Mesothelial cell of epicardium (in vitro differentiated cells): Measurements from ENCODE around the gene PIGC. TPM values are rescaled to one million over a fixed set of nuclear protein-coding genes. Genes with fewer than 3 reads are reported as not detected.

Source experiments
- DNase-seq, 2 experiments: peaks; one replicate each; pipeline ENCODE4 v3.0.0; 2021; ENCODE audit warnings: low spot score in 2 of 2; ENCODE audit not compliant: unreplicated experiment in 2 of 2
- H3K27ac Mint-ChIP-seq: 2 replicates; pipeline ENCODE4 v1.8.0; 2021; ENCODE audit warnings: mixed read lengths
- H3K27me3 Mint-ChIP-seq: 2 replicates; pipeline ENCODE4 v1.8.0; 2021; ENCODE audit warnings: low read depth, mixed read lengths
- H3K36me3 Mint-ChIP-seq: 2 replicates; pipeline ENCODE4 v1.8.0; 2021; ENCODE audit warnings: mixed read lengths
- H3K4me1 Mint-ChIP-seq: 2 replicates; pipeline ENCODE4 v1.8.0; 2021; ENCODE audit warnings: mixed read lengths
- H3K4me3 Mint-ChIP-seq: 2 replicates; pipeline ENCODE4 v1.8.0; 2021; ENCODE audit warnings: mild to moderate bottlenecking, moderate library complexity, mixed read lengths
- H3K9me3 Mint-ChIP-seq: 2 replicates; pipeline ENCODE4 v1.8.0; 2021; ENCODE audit warnings: mixed read lengths
- total RNA-seq: library from RNA; stranded (reverse); gene quantifications from 3 replicates; pipeline ENCODE4 v1.2.1, GENCODE V29; 2021
- TF ChIP-seq, protein P1 (sequence below): fragments of 200-600 bp; sonication (generic); IDR thresholded peaks from one replicate; pipeline ENCODE4 v1.5.0; 2021; ENCODE audit warnings: antibody characterized with exemption; ENCODE audit not compliant: unreplicated experiment

The PIGC gene
- total RNA-seq, 1 donor from 2014 or later: 31.9 TPM

DNA sequence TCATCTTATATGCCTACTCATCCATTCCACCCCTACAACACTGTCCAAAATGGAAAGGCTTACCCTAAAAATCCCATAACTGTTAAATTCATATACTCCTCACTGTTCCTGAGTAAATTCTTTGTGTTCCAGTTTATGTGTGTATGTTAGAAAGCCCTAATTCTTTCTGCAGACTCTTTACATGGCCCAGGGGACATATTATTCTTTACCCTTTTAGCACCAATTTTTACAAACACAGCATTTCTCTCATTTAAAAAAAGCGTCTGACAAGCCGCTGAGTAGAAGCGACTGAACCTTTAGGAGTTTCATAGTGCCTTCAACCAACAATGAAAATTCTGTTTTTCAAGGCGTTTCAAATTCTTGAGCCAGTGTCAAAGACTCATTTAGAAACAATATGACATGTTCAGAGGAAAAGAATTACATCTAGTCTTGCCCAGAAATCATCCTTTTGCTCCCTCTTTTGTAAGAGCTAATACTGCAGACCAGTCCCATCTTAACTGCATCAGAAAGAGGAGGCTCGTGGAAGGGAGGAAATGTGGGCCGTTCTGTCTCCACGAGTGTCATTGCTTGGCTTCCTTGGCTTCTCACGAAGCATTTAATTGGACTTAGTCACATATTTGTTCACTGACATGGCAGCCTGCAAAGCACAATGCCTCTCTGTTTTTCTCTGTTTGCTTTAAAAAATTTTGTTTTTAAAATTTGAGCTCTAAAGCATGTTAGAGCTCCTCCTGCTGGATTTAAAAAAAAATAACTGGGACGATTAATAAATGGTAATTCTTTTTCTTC lies 44.7 kb downstream of the PIGC start:
- Mint-ChIP-seq H3K27me3 (no peaks in the 10 kb centered on the region), H3K4me1 (peaks cover 83% of the 10 kb centered on the region), H3K9me3 (no peaks in the 10 kb centered on the region), H3K27ac (peak overlapping the region; percentile 97), H3K4me3 (no peak overlapping the region), H3K36me3 (no peaks in the 10 kb centered on the region)
- TF ChIP-seq, protein P1, sequence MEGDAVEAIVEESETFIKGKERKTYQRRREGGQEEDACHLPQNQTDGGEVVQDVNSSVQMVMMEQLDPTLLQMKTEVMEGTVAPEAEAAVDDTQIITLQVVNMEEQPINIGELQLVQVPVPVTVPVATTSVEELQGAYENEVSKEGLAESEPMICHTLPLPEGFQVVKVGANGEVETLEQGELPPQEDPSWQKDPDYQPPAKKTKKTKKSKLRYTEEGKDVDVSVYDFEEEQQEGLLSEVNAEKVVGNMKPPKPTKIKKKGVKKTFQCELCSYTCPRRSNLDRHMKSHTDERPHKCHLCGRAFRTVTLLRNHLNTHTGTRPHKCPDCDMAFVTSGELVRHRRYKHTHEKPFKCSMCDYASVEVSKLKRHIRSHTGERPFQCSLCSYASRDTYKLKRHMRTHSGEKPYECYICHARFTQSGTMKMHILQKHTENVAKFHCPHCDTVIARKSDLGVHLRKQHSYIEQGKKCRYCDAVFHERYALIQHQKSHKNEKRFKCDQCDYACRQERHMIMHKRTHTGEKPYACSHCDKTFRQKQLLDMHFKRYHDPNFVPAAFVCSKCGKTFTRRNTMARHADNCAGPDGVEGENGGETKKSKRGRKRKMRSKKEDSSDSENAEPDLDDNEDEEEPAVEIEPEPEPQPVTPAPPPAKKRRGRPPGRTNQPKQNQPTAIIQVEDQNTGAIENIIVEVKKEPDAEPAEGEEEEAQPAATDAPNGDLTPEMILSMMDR: peak; percentile 73
- DNase-seq: no peak

DNA sequence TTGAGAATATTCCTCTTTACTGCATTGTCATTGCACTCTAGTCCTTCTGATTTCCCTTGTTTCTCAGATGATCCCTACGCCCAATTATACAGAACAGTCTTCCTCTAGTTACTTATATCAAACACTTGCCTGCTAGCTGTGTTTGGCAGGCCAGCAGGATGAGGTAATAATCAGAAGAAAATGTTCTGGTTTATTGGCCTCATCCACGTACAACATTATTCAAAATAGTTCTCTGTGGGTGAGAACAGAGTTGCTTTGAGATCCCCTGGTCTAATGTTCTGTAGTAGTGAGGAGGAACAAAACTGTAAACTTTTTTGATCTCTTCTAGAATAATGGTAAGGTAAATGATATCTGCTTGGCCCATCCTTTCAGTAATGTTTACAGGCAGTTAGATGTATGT lies 45.7 kb downstream of the PIGC start:
- no peak for DNase-seq
- Mint-ChIP-seq H3K27me3 (no peaks in the 10 kb centered on the region), H3K36me3 (no peaks in the 10 kb centered on the region), H3K4me1 (peaks cover 87% of the 10 kb centered on the region), H3K4me3 (no peak overlapping the region), H3K9me3 (no peaks in the 10 kb centered on the region), H3K27ac (peak overlapping the region; percentile 97)
- TF ChIP-seq, protein P1: no peak

DNA sequence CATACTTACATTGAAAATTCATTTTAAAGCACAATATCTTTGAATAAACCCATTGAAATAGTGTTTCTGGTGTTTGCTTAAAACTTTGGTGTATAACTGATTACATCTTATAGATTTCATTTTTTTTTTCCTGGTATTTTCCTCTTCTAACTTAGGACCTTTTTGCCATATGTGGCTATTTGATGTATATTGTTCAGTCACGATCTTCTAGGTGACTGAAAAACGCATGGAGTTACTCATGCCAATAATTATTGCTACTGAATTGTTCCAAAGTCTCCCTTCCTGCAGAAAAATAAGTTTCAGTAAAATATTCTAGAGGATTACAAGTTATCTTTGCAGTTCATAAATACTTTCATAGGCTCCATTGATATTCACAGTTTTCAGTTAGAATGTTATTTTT lies 46.2 kb downstream of the PIGC start:
- Mint-ChIP-seq H3K36me3 (no peaks in the 10 kb centered on the region), H3K4me1 (peaks cover 87% of the 10 kb centered on the region), H3K27me3 (no peaks in the 10 kb centered on the region), H3K9me3 (no peaks in the 10 kb centered on the region), H3K4me3 (no peak overlapping the region), H3K27ac (peak overlapping the region; percentile 97)
- DNase-seq: no peak
- TF ChIP-seq, protein P1: no peak

GRCh38 chr1:172397221-172397620 lies 46.6 kb downstream of the PIGC start:
- H3K27ac Mint-ChIP-seq: peak overlapping the region; percentile 97
- no peak overlapping the region for H3K4me3 Mint-ChIP-seq
- no peaks in the 10 kb centered on the region for H3K9me3 Mint-ChIP-seq
- peaks cover 90% of the 10 kb centered on the region for H3K4me1 Mint-ChIP-seq
- no peaks in the 10 kb centered on the region for H3K36me3 Mint-ChIP-seq
- DNase-seq: no peak
- no peaks in the 10 kb centered on the region for H3K27me3 Mint-ChIP-seq
- TF ChIP-seq, protein P1: no peak

DNA sequence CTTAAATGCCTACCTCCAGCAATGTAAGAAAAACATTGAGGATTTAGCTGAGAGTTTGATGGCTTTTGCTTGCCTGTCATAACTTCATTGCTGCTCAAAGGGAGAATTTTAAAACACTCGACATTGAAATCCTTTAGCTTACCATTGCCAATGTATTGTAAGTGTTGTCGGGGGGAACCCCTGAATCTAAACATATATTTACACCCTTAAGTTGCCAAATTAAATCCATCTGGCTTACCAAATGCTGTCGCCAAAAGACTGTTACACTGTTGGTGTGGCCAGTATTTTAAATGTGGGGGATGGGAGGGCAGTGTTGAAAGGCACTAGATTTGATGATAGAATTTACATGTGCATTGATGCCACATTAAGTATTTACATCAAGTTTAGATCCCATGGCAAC lies 48.3 kb downstream of the PIGC start:
- Mint-ChIP-seq H3K4me3 (no peak overlapping the region), H3K9me3 (no peaks in the 10 kb centered on the region), H3K27me3 (no peaks in the 10 kb centered on the region), H3K36me3 (no peaks in the 10 kb centered on the region), H3K4me1 (peaks cover 93% of the 10 kb centered on the region), H3K27ac (peak overlapping the region; percentile 97)
- TF ChIP-seq, protein P1: no peak
- DNase-seq: no peak
